ENCODE results near the gene CTIF. TPM values are rescaled to one million over a fixed set of nuclear protein-coding genes. Genes with fewer than 3 reads are reported as not detected.

Gene CTIF
- polyA plus RNA-seq, 1 of the 3 experiments (the other 2 are of a cell fraction), result 47.2 TPM

DNA sequence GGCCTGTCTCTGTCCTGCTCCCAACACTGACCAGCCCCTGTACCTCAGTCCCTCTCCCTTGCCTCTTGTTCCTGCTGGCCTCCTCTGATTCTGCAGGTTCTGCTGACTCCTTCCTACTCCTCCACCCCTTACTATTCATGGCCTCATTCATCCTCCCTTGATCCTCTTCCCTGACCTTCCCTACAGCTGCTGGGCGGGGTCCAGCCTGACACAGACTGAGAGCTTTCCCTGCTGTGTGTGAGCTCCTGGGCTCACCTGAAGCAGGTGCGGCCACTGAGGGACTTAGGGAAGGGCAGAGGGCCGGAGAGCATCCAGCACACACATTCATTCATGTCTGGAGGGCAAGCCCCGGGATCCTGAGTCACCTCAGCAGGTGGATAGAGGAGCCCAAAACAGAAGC lies 185.6 kb downstream of the CTIF start:
- POLR2A ChIA-PET, result no interaction called here
- Histone ChIP-seq H4K20me1 (ENCODE audit: insufficient read depth) (peaks cover 12% of the 10 kb centered on the region; the same call in 1 of the 2 replicates), H3K4me3 (ENCODE audit: low read depth in 2 of 2, low read length in 1 of 2) (no peak overlapping the region), H3K4me2 (no peak overlapping the region), H3K27me3 (ENCODE audit: insufficient read depth) (no peaks in the 10 kb centered on the region), H3K9me2 (no peaks in the 10 kb centered on the region), H3F3A (replicated peaks; ENCODE audit: insufficient read depth) (peaks cover 22% of the 10 kb centered on the region), H3K27ac (ENCODE audit: low read depth in 2 of 2, low read length in 1 of 2) (no peak overlapping the region), H3K79me2 (ENCODE audit: insufficient read depth) (peaks cover 27% of the 10 kb centered on the region), H3K36me3 (replicated peaks in 1 of 2; ENCODE audit: control insufficient read depth in 1 of 2, insufficient read depth in 2 of 2, low read length in 1 of 2) (peaks cover 15 to 21% of the 10 kb centered on the region in 2 experiments), H2AFZ (ENCODE audit: low read depth) (no peak overlapping the region), H3K9me3 (0 out of 2 replicates have a peak, but pooled peaks cover 5% of the 10 kb centered on the region), H3K4me1 (ENCODE audit: control insufficient read depth in 1 of 2, insufficient read depth in 2 of 2, low read depth in 1 of 2, low read length in 1 of 2) (peaks cover 15 to 26% of the 10 kb centered on the region in 2 experiments), H3K9ac (no peak overlapping the region)
- WGBS (ENCODE audit: low lambda C conversion rate), result 99% methylated on average over 4 of the region's 4 CpGs
- no peak for DNase-seq
- CTCF ChIA-PET, result interaction anchor here (0.9 to 1.1 kb wide), 2 partner anchors 10 to 12 kb away, joined by 3 to 4 read pairs; no protein-coding TSS in a partner anchor
- no peak for TF ChIP-seq RAD21 (IDR thresholded peaks at IDR 0.05; ENCODE audit: low read length)
- TF ChIP-seq IRF3 (IDR thresholded peaks at IDR 0.05; ENCODE audit: low read depth, low read length), result no peak
- TF ChIP-seq RCOR1 (IDR thresholded peaks at IDR 0.05; ENCODE audit: low read length), result no peak
- TF ChIP-seq EP300 (IDR thresholded peaks at IDR 0.05; ENCODE audit: borderline replicate concordance in 1 of 2, low read depth in 1 of 2, low read length in 1 of 2), result no peak
- TF ChIP-seq MAX (IDR thresholded peaks at IDR 0.05; ENCODE audit: low read depth), result no peak
- no peak for TF ChIP-seq JUND (IDR thresholded peaks at IDR 0.05)
- TF ChIP-seq RFX5 (IDR thresholded peaks at IDR 0.05; ENCODE audit: low read length), result no peak
- TF ChIP-seq, protein P1, sequence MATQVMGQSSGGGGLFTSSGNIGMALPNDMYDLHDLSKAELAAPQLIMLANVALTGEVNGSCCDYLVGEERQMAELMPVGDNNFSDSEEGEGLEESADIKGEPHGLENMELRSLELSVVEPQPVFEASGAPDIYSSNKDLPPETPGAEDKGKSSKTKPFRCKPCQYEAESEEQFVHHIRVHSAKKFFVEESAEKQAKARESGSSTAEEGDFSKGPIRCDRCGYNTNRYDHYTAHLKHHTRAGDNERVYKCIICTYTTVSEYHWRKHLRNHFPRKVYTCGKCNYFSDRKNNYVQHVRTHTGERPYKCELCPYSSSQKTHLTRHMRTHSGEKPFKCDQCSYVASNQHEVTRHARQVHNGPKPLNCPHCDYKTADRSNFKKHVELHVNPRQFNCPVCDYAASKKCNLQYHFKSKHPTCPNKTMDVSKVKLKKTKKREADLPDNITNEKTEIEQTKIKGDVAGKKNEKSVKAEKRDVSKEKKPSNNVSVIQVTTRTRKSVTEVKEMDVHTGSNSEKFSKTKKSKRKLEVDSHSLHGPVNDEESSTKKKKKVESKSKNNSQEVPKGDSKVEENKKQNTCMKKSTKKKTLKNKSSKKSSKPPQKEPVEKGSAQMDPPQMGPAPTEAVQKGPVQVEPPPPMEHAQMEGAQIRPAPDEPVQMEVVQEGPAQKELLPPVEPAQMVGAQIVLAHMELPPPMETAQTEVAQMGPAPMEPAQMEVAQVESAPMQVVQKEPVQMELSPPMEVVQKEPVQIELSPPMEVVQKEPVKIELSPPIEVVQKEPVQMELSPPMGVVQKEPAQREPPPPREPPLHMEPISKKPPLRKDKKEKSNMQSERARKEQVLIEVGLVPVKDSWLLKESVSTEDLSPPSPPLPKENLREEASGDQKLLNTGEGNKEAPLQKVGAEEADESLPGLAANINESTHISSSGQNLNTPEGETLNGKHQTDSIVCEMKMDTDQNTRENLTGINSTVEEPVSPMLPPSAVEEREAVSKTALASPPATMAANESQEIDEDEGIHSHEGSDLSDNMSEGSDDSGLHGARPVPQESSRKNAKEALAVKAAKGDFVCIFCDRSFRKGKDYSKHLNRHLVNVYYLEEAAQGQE (IDR thresholded peaks at IDR 0.05; ENCODE audit: low read depth, low read length), result no peak

GRCh38 chr18:48724939-48725338 lies 186.1 kb downstream of the CTIF start:
- Histone ChIP-seq H3K4me1 (ENCODE audit: control insufficient read depth in 1 of 2, insufficient read depth in 2 of 2, low read depth in 1 of 2, low read length in 1 of 2) (peaks cover 10 to 29% of the 10 kb centered on the region in 2 experiments), H3K9me2 (no peaks in the 10 kb centered on the region), H3K4me2 (no peak overlapping the region), H3K27me3 (ENCODE audit: insufficient read depth) (no peaks in the 10 kb centered on the region), H3K4me3 (ENCODE audit: low read depth in 2 of 2, low read length in 1 of 2) (no peak overlapping the region), H3K9me3 (0 out of 2 replicates have a peak, but pooled peaks cover 5% of the 10 kb centered on the region), H4K20me1 (ENCODE audit: insufficient read depth) (peaks cover 9% of the 10 kb centered on the region; the same call in 1 of the 2 replicates), H3K79me2 (ENCODE audit: insufficient read depth) (peaks cover 32% of the 10 kb centered on the region), H3K9ac (no peak overlapping the region), H3K36me3 (replicated peaks in 1 of 2; ENCODE audit: control insufficient read depth in 1 of 2, insufficient read depth in 2 of 2, low read length in 1 of 2) (peaks cover 14 to 21% of the 10 kb centered on the region in 2 experiments), H2AFZ (ENCODE audit: low read depth) (no peak overlapping the region), H3F3A (replicated peaks; ENCODE audit: insufficient read depth) (peaks cover 17% of the 10 kb centered on the region), H3K27ac (ENCODE audit: low read depth in 2 of 2, low read length in 1 of 2) (no peak overlapping the region)
- ChIA-PET CTCF (interaction anchor here (1.1 to 1.7 kb wide), 2 partner anchors 13 to 48 kb away, joined by 3 to 4 read pairs; no protein-coding TSS in a partner anchor), POLR2A (no interaction called here)
- WGBS (ENCODE audit: low lambda C conversion rate), result 94% methylated on average over 5 of the region's 5 CpGs
- DNase-seq, result no peak
- TF ChIP-seq, protein P2, sequence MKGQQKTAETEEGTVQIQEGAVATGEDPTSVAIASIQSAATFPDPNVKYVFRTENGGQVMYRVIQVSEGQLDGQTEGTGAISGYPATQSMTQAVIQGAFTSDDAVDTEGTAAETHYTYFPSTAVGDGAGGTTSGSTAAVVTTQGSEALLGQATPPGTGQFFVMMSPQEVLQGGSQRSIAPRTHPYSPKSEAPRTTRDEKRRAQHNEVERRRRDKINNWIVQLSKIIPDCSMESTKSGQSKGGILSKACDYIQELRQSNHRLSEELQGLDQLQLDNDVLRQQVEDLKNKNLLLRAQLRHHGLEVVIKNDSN (IDR thresholded peaks at IDR 0.05; ENCODE audit: borderline replicate concordance, low read depth), result no peak
- no peak for TF ChIP-seq RXRA (IDR thresholded peaks at IDR 0.05; ENCODE audit: borderline replicate concordance, low read depth)
- TF ChIP-seq PBX3 (IDR thresholded peaks at IDR 0.05), result no peak
- TF ChIP-seq, protein P3, sequence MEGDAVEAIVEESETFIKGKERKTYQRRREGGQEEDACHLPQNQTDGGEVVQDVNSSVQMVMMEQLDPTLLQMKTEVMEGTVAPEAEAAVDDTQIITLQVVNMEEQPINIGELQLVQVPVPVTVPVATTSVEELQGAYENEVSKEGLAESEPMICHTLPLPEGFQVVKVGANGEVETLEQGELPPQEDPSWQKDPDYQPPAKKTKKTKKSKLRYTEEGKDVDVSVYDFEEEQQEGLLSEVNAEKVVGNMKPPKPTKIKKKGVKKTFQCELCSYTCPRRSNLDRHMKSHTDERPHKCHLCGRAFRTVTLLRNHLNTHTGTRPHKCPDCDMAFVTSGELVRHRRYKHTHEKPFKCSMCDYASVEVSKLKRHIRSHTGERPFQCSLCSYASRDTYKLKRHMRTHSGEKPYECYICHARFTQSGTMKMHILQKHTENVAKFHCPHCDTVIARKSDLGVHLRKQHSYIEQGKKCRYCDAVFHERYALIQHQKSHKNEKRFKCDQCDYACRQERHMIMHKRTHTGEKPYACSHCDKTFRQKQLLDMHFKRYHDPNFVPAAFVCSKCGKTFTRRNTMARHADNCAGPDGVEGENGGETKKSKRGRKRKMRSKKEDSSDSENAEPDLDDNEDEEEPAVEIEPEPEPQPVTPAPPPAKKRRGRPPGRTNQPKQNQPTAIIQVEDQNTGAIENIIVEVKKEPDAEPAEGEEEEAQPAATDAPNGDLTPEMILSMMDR (IDR thresholded peaks at IDR 0.05), result no peak
- no peak for TF ChIP-seq NFIC (IDR thresholded peaks at IDR 0.05; ENCODE audit: borderline replicate concordance)
- TF ChIP-seq SMC3 (IDR thresholded peaks at IDR 0.05; ENCODE audit: low read depth, low read length), result no peak
- TF ChIP-seq JUND (IDR thresholded peaks at IDR 0.05), result no peak
- TF ChIP-seq EZH2phosphoT487 (IDR thresholded peaks at IDR 0.05; ENCODE audit: borderline replicate concordance, low read depth), result no peak
- no peak for TF ChIP-seq FOSL2 (IDR thresholded peaks at IDR 0.05; ENCODE audit: borderline replicate concordance, low read depth)
- TF ChIP-seq, protein P4, sequence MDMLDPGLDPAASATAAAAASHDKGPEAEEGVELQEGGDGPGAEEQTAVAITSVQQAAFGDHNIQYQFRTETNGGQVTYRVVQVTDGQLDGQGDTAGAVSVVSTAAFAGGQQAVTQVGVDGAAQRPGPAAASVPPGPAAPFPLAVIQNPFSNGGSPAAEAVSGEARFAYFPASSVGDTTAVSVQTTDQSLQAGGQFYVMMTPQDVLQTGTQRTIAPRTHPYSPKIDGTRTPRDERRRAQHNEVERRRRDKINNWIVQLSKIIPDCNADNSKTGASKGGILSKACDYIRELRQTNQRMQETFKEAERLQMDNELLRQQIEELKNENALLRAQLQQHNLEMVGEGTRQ (IDR thresholded peaks at IDR 0.05; ENCODE audit: borderline replicate concordance, low read depth, low read length), result no peak
- TF ChIP-seq EP300 (IDR thresholded peaks at IDR 0.05; ENCODE audit: borderline replicate concordance in 1 of 2, low read depth in 1 of 2, low read length in 1 of 2), result no peak

Data from SK-N-SH (cell line).